GM18499 (cell line): Measurements from ENCODE around the gene LRRC74A.

Experiments
- ATAC-seq: cut with Tn5 transposase; IDR thresholded peaks from one replicate; pipeline ENCODE4 v1.9.1; 2021; ENCODE audit warnings: moderate number of reproducible peaks; ENCODE audit not compliant: insufficient read depth, unreplicated experiment

LRRC74A gene

GRCh38 chr14:76826122-76826521, at the start of gene LRRC74A:
TSS of gene LRRC74A (plus strand) at chr14:76826408. CDS start at chr14:76826698, 290 bp downstream.
- no peak for ATAC-seq

GRCh38 chr14:76776428-76777251, 49.6 kb upstream of the LRRC74A start:
- ATAC-seq, result no peak

GRCh38 chr14:76777721-76778120, 48.5 kb upstream of the LRRC74A start:
- no peak for ATAC-seq

DNA sequence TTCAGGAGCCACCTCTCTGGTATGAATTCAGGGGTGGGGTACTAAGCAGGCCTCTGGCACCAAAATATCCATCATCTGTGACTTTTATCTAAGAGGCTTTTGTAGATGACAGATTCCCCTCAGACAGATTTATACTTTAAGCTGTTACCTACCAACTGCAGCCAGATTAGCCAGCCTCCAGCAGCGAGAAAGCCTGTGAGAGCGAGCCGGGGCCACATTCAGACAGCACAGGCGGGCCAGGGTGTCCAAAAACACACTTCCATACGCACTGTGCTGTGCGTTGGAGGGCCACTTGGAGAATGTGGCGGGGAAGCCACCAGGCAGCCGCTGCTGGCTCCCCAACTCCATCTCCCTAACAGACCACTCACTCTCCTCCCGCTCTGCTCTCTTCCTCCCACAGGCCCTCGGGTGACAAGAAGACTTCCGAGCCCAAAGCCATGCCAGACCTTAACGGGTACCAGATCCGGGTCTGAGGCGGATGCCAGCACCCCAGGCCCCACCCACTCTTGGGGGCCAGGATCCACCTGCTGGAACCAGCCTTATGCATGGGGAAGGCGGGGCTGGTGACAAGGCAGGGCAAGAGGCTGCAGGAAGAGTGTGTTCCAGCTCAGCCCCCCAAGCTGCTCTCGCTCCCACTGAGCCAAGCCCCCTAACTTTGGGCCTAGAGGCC, 47.5 kb upstream of the LRRC74A start:
- ATAC-seq, result no peak

GRCh38 chr14:76779221-76780057, 46.8 kb upstream of the LRRC74A start:
- ATAC-seq, result no peak

GRCh38 chr14:76780058-76780345, 46.2 kb upstream of the LRRC74A start:
- ATAC-seq, result no peak

DNA sequence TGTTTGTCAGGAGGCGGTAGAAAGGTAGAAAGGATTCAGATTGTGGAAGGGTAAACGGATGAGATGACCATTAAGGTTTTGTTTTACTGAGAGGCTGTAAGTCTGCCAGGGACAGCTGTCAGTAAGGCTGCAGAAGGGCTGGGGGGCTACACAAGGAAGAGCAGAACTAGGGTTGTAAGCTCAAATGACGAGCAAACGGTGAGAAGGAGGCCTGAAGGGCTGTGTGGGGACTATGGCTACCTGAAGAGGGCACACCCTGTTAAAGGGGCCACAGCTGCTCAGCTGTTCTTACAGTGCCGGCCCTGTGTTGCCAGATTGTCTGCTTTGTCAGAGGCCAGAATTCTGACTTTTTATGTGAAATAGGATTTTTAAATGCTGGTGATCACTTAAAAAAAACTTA, 45.8 kb upstream of the LRRC74A start:
- no peak for ATAC-seq

DNA sequence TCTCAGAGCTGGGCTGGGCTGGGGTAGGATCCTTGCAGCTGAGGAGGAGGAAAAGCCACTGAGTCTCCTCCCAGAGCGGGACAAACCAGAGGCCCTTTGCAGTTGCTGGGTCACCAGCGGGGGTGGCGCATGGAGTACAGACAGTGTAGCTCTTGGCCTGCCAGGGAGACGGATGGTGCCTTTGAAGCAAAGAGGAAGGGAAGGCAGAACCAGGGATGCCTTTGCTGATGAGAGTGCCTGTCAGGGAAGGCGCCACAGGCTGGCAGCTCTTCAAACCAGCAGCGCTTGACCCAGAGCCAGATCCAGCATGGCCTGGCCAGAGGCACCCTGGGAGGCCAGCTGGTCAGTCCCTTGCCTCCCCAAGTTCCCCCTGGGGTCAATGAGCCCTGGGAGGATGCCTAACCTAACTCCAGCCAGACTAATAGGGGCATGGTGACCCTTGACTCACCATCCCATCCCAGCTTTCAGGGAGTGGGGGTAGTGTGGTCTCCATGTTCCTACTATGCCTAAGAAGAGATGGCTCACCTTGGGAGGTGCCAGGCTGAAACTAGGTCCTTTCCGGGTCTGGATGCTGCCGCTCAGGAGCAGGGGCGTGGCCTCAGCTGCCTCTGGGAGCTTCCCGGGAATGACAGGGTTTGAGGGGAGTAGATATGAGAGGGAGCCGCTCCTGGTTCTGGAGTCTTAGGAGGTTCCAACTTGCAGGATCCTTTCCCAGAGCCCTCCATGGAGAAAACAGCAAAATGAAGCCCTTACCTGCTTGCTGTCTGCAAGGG, 45.1 kb upstream of the LRRC74A start:
- no peak for ATAC-seq

- no peak for ATAC-seq
These were observed 44.6 kb upstream of the LRRC74A start for GRCh38 chr14:76781648-76782051.

DNA sequence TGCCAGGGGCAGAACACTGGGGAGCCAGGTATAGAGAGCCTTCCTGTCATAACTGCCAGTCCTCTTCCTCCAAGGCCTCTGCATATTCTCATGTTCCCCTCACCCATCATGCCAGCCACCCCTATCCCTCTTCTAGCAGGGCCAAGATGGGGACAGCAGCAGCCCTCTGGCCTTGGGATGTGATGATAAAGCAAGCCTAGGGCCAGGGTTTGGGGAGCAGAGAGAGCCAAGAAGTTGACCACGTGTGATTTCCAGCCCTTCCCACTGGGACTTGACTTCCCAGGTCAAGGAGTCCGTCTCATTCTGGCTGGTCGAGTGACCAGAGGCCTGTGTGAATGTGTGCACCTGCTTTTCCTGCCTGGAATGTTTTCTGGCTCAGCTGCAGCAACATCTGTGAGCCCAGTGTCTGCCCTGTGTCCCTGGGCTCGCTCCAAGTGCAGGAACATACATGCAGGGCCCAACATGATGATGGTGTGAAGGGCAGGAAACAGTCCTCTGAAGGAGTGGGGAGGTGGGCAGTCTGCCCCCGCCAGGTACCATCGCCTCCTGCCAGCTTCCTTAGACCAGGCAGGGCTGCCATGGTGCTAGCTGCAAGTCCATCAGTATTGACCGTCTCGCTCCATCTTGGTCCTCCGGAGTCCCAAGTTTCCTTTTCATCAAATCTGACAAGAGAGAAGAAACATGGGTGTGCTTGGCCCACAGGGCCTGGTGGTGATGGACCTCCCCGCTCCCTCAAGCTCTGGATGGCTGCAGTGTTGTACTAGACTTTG, 43.9 kb upstream of the LRRC74A start:
- no peak for ATAC-seq

- no peak for ATAC-seq
These were observed 43.2 kb upstream of the LRRC74A start for GRCh38 chr14:76782885-76783566.

GRCh38 chr14:76784266-76784874, 41.8 kb upstream of the LRRC74A start:
- no peak for ATAC-seq

- ATAC-seq, result no peak
These were observed 41.3 kb upstream of the LRRC74A start for GRCh38 chr14:76784881-76785280.

DNA sequence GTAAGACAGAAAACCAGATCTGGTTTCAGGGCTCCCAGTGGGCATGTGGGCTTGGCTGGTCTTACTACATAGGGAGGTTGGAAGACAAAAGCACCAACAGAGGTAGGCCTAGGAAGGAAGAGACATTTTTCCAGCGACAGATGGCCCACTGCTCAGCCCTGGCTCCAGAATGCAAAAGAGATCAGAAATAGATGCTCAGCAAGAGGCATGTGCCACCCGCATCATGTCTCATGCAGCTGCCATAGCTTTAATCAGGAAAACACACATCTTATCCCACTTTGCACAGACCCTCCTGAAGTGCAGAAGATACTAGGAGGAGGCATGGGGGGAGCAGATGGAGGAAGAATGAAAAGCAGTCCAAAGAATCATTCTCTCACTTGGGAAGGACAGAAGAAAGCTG, 39.6 kb upstream of the LRRC74A start:
- ATAC-seq, result no peak

- no peak for ATAC-seq
These were observed 33.8 kb upstream of the LRRC74A start for GRCh38 chr14:76792422-76792821.

DNA sequence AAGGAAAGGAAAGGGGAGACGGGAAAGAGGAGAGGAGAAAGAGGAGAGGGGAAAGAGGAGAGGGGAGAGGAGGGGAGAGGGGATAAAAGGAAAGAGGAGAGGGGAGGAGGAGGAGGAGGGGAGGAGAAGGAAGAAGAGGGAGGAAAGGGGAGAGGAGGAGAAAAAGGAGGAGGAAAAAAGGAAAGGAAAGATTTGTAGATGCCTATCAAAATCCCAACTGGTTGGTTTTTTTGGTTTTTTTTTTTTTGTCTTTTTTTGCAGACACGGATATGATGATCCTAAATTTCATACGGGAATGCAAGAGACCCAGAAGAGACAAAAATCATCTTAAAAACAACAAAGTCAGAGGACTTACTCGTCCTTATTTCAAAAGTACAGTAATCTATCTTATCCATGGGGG, 32.9 kb upstream of the LRRC74A start:
- no peak for ATAC-seq

GRCh38 chr14:76793956-76794355, 32.3 kb upstream of the LRRC74A start:
- ATAC-seq, result no peak

GRCh38 chr14:76806446-76806845, 19.8 kb upstream of the LRRC74A start:
- ATAC-seq, result no peak

GRCh38 chr14:76808011-76808410, 18.2 kb upstream of the LRRC74A start:
- ATAC-seq, result no peak
